ENCODE data around the gene ACADS.

ACADS gene

GRCh38 chr12:120725659-120726509, at the start of gene ACADS:
Gene ACADS (plus strand): TSS chr12:120725826. CDS start chr12:120725886, 60 bp downstream.
- peak; percentile 80 for DNase-seq (ENCODE audit: low read depth)

- peak; percentile 57 for DNase-seq (ENCODE audit: low read depth)
These were observed 47.7 kb upstream of the ACADS start for GRCh38 chr12:120677765-120678473.

- no peak for DNase-seq (ENCODE audit: low read depth)
These were observed 47.1 kb upstream of the ACADS start for GRCh38 chr12:120678572-120678971.

GRCh38 chr12:120680165-120680738, 45.4 kb upstream of the ACADS start:
- DNase-seq (ENCODE audit: low read depth) = no peak

- DNase-seq (ENCODE audit: low read depth) = peak; percentile 80
These were observed 41.1 kb upstream of the ACADS start for GRCh38 chr12:120684523-120684932.

GRCh38 chr12:120685522-120685921, 40.1 kb upstream of the ACADS start:
- DNase-seq (ENCODE audit: low read depth) = no peak

GRCh38 chr12:120686151-120686689, 39.4 kb upstream of the ACADS start:
- DNase-seq (ENCODE audit: low read depth) = peak; percentile 97

GRCh38 chr12:120686690-120687577, 38.7 kb upstream of the ACADS start, which contains the start of gene MLEC:
Gene MLEC (plus strand): TSS chr12:120687149. CDS start chr12:120687297, 148 bp downstream.
- peak; percentile 94 for DNase-seq (ENCODE audit: low read depth)

- DNase-seq (ENCODE audit: low read depth) = peak; percentile 31
These were observed 37.9 kb upstream of the ACADS start for GRCh38 chr12:120687578-120688289.

GRCh38 chr12:120688527-120689071, 37.0 kb upstream of the ACADS start:
- DNase-seq (ENCODE audit: low read depth) = peak; percentile 51

- DNase-seq (ENCODE audit: low read depth) = peak; percentile 26
These were observed 36.1 kb upstream of the ACADS start for GRCh38 chr12:120689397-120690082.

GRCh38 chr12:120690083-120690450, 35.6 kb upstream of the ACADS start:
- no peak for DNase-seq (ENCODE audit: low read depth)

- DNase-seq (ENCODE audit: low read depth) = no peak
These were observed 34.6 kb upstream of the ACADS start for GRCh38 chr12:120690978-120691377.

- DNase-seq (ENCODE audit: low read depth) = peak; percentile 41
These were observed 33.0 kb upstream of the ACADS start for GRCh38 chr12:120692524-120693033.

- DNase-seq (ENCODE audit: low read depth) = no peak
These were observed 31.8 kb upstream of the ACADS start for GRCh38 chr12:120693848-120694247.

- DNase-seq (ENCODE audit: low read depth) = no peak
These were observed 29.0 kb upstream of the ACADS start for GRCh38 chr12:120696626-120697025.

GRCh38 chr12:120697344-120697743, 28.3 kb upstream of the ACADS start:
- DNase-seq (ENCODE audit: low read depth) = no peak

- no peak for DNase-seq (ENCODE audit: low read depth)
These were observed 27.0 kb upstream of the ACADS start for GRCh38 chr12:120698665-120699064.

GRCh38 chr12:120699553-120699952, 26.1 kb upstream of the ACADS start:
- DNase-seq (ENCODE audit: low read depth) = no peak

- no peak for DNase-seq (ENCODE audit: low read depth)
These were observed 24.7 kb upstream of the ACADS start for GRCh38 chr12:120700886-120701285.
